ENCODE data around the gene AGMO. TPM values are rescaled to one million over a fixed set of nuclear protein-coding genes. Genes with fewer than 3 reads are reported as not detected.

AGMO gene
- total and polyA plus RNA-seq, 2 of the 8 experiments (the other 6 are each of a cell fraction or from before 2014, with no cell fraction given), result 0.22 to 0.45 TPM

DNA sequence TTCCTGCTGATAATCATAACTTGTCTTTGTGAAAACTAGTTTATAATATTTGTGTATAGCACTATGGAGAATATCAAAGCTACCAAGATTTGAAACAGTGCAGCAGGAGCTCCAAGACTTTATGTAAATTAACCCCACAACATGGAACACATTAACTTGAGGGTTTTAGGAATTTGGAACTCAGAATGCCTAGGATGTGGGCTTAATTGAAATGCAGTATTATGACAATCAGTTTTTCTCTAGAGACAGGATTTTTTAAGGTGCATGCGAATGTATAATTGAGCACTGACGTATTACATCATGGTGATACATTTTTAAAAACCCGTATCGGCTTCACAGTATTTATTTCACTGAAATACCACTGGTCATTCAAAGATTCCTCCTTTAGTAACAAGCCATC, 346.2 kb downstream of the AGMO start:
- no peaks in the 10 kb centered on the region for H3K9me3 ChIP-seq (ENCODE audit: insufficient read depth in 2 of 2, low read depth in 1 of 2, low read length in 1 of 2)
- 94% methylated on average over 4 of the region's 4 CpGs; no CpG with 5 or more reads in 1 of the 2 experiments for WGBS, 2 experiments (ENCODE audit: extremely low coverage in 1 of 2, insufficient coverage in 1 of 2, insufficient read length in 1 of 2, insufficient replicate concordance in 2 of 2, low coverage in 1 of 2, low lambda C conversion rate in 2 of 2, missing lambda C conversion rate in 1 of 2)
- H3K79me1 ChIP-seq (ENCODE audit: low read depth, low read length), result no peaks in the 10 kb centered on the region
- DNase-seq (ENCODE audit: low read depth in 1 of 2, low spot score in 2 of 2), result no peak
- no peak overlapping the region for H2BK15ac ChIP-seq (ENCODE audit: low read length)
- H2AK5ac ChIP-seq (ENCODE audit: low read depth, low read length), result no peak overlapping the region
- no peaks in the 10 kb centered on the region for H3K23me2 ChIP-seq (ENCODE audit: low read depth, low read length)
- H2BK20ac ChIP-seq (ENCODE audit: low read length), result no peak overlapping the region
- no peak overlapping the region for H2BK120ac ChIP-seq (replicated peaks; ENCODE audit: low read depth, low read length)
- no peak overlapping the region for H3K18ac ChIP-seq (ENCODE audit: extremely low read depth, low read length)
- ChIA-PET CTCF (ENCODE audit: partially characterized antibody) (no interaction called here), POLR2A (ENCODE audit: partially characterized antibody) (interaction anchor here (0.7 kb wide), 1 partner anchor 160 kb away, joined by 3 read pairs; no protein-coding TSS in a partner anchor)
- H4K5ac ChIP-seq (ENCODE audit: insufficient read length, low read depth, low read length), result no peak overlapping the region
- H3K56ac ChIP-seq (replicated peaks; ENCODE audit: insufficient read length, low read depth, low read length), result no peak overlapping the region
- no peak overlapping the region for H2BK5ac ChIP-seq (ENCODE audit: low read depth, low read length)
- no peak overlapping the region for H3K14ac ChIP-seq (ENCODE audit: insufficient read length)
- no peak overlapping the region for H4K91ac ChIP-seq (replicated peaks; ENCODE audit: insufficient read length, low read length)
- no peak overlapping the region for H3K4ac ChIP-seq (replicated peaks; ENCODE audit: insufficient read length, low read depth, low read length)
- H2AFZ ChIP-seq (ENCODE audit: low read length), result no peak overlapping the region; the same call in 1 of the 2 replicates
- H3K9ac ChIP-seq (replicated peaks in 1 of 4; ENCODE audit: extremely low read depth in 1 of 4, low read depth in 3 of 4, low read length in 3 of 4), result no peak overlapping the region
- no peak for FAIRE-seq
- no peak overlapping the region for H3K27ac ChIP-seq (ENCODE audit: low read depth, low read length)
- H3K4me1 ChIP-seq (replicated peaks in 1 of 4; ENCODE audit: control insufficient read depth in 3 of 4, insufficient read depth in 4 of 4, low read length in 3 of 4), result no peaks in the 10 kb centered on the region
- H3K27me3 ChIP-seq (replicated peaks in 1 of 4; ENCODE audit: control insufficient read depth in 3 of 4, extremely low read depth in 1 of 4, insufficient read depth in 3 of 4, low read length in 3 of 4), result no peaks in the 10 kb centered on the region
- H4K8ac ChIP-seq (ENCODE audit: extremely low read depth, insufficient read depth, low read length), result no peak overlapping the region
- H3K36me3 ChIP-seq (ENCODE audit: control insufficient read depth in 2 of 4, insufficient read depth in 4 of 4, low read length in 3 of 4), result no peaks in the 10 kb centered on the region
- H2BK12ac ChIP-seq (ENCODE audit: low read depth, low read length), result no peak overlapping the region
- H3K23ac ChIP-seq (ENCODE audit: insufficient read length), result no peak overlapping the region
- no peak overlapping the region for H3K4me2 ChIP-seq (ENCODE audit: insufficient read depth in 1 of 2, low read depth in 2 of 2, low read length in 2 of 2)
- H4K20me1 ChIP-seq (replicated peaks in 1 of 2; ENCODE audit: control insufficient read depth in 1 of 2, insufficient read depth in 2 of 2, low read length in 2 of 2), result no peaks in the 10 kb centered on the region
- H3K79me2 ChIP-seq (ENCODE audit: control insufficient read depth in 1 of 2, insufficient read depth in 2 of 2, low read length in 2 of 2), result no peaks in the 10 kb centered on the region
- no peak overlapping the region for H3K4me3 ChIP-seq (ENCODE audit: extremely low read depth in 1 of 4, insufficient read depth in 2 of 4, low read depth in 3 of 4, low read length in 4 of 4)
- no peak for TF ChIP-seq TAF1 (IDR thresholded peaks at IDR 0.05; ENCODE audit: low read depth, low read length)
- no peak for TF ChIP-seq FOSL1 (IDR thresholded peaks at IDR 0.05; ENCODE audit: insufficient read depth, low read depth, low read length)
- TF ChIP-seq CBX8 (IDR thresholded peaks at IDR 0.05; ENCODE audit: borderline replicate concordance, low read depth, low read length), result no peak
- no peak for TF ChIP-seq RFX5 (IDR thresholded peaks at IDR 0.05; ENCODE audit: borderline replicate concordance, low read depth, low read length)
- TF ChIP-seq BCL11A (IDR thresholded peaks at IDR 0.05; ENCODE audit: low read depth in 2 of 2, low read length in 2 of 2), result no peak
- no peak for TF ChIP-seq KDM5A (IDR thresholded peaks at IDR 0.05; ENCODE audit: low read length)
- no peak for TF ChIP-seq SIX5 (IDR thresholded peaks at IDR 0.05; ENCODE audit: low read depth, low read length)
- no peak for TF ChIP-seq PHF8 (conservative IDR thresholded peaks at IDR 0.05; ENCODE audit: low read depth, low read length)
- TF ChIP-seq MAX (IDR thresholded peaks at IDR 0.05), result no peak
- no peak for TF ChIP-seq SIN3A (conservative IDR thresholded peaks at IDR 0.05 in 1 of 2, IDR thresholded peaks at IDR 0.05 in 1 of 2; ENCODE audit: low read depth in 1 of 2, low read length in 2 of 2)
- TF ChIP-seq JUN (IDR thresholded peaks at IDR 0.05; ENCODE audit: low read depth, low read length), result no peak
- no peak for TF ChIP-seq YY1 (IDR thresholded peaks at IDR 0.05; ENCODE audit: low read depth, low read length)
- TF ChIP-seq CTBP2 (IDR thresholded peaks at IDR 0.05; ENCODE audit: borderline replicate concordance, insufficient read depth, insufficient read length, low read length), result no peak
